Activated CD8-positive, alpha-beta T cell treated with anti-CD3 and anti-CD28 coated beads for 36 hours (primary cell): ENCODE results near the gene CDC34. TPM values are rescaled to one million over a fixed set of nuclear protein-coding genes. Genes with fewer than 3 reads are reported as not detected.
A peak's percentile ranks its signal among the peaks of the same experiment; 100 is the strongest.

ENCODE experiments used
- ATAC-seq: fragments of 200-7000 bp; cut with Tn5 transposase; one replicate; pipeline ENCODE4 v1.10.0; 2021; ENCODE audit warnings: mild to moderate bottlenecking, moderate library complexity
- CTCF ChIA-PET: fragments of 350-600 bp; sonication (Branson Sonifier 250); formaldehyde crosslinking; loops from one replicate; lab custom pipeline; 2021; ENCODE audit warnings: antibody characterized with exemption; lab: Charles Lee
- POLR2A ChIA-PET: fragments of 350-600 bp; sonication (Branson Sonifier 250); formaldehyde crosslinking; loops from one replicate; lab custom pipeline; 2021; ENCODE audit warnings: antibody characterized with exemption; lab: Charles Lee
- DNase-seq: peaks from one replicate; pipeline ENCODE4 v3.0.0-alpha.2; 2020
- H3K27ac Mint-ChIP-seq: one replicate; pipeline ENCODE4 v1.8.0; 2021; ENCODE audit warnings: mild to moderate bottlenecking, mixed read lengths
- H3K27me3 Mint-ChIP-seq: one replicate; pipeline ENCODE4 v1.8.0; 2021; ENCODE audit warnings: mixed read lengths
- H3K36me3 Mint-ChIP-seq: one replicate; pipeline ENCODE4 v1.8.0; 2021; ENCODE audit warnings: low read depth, mixed read lengths
- H3K4me1 Mint-ChIP-seq: one replicate; pipeline ENCODE4 v1.8.0; 2021; ENCODE audit warnings: low read depth, mixed read lengths
- H3K4me3 Mint-ChIP-seq: one replicate; pipeline ENCODE4 v1.8.0; 2021; ENCODE audit warnings: mild to moderate bottlenecking, moderate library complexity, mixed read lengths
- H3K9me3 Mint-ChIP-seq: one replicate; pipeline ENCODE4 v1.8.0; 2021; ENCODE audit warnings: mixed read lengths
- intact Hi-C: fragments of 100-400 bp; cut with micrococcal nuclease; formaldehyde crosslinking; loops from one replicate; pipeline ENCODE4 v1.10.0; 2022
- total RNA-seq, 2 experiments: library from RNA; stranded (reverse); gene quantifications; one replicate each; pipeline ENCODE4 v1.2.3, GENCODE V29; 2021
- TF ChIP-seq, protein P1 (sequence below): fragments of 200-600 bp; IDR thresholded peaks from one replicate; pipeline ENCODE4 v1.8.0; 2022; ENCODE audit warnings: antibody characterized with exemption, mild to moderate bottlenecking

Gene CDC34, protein sequence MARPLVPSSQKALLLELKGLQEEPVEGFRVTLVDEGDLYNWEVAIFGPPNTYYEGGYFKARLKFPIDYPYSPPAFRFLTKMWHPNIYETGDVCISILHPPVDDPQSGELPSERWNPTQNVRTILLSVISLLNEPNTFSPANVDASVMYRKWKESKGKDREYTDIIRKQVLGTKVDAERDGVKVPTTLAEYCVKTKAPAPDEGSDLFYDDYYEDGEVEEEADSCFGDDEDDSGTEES
- 10 to 100 TPM; 38.1 to 43.7 TPM for total RNA-seq

DNA sequence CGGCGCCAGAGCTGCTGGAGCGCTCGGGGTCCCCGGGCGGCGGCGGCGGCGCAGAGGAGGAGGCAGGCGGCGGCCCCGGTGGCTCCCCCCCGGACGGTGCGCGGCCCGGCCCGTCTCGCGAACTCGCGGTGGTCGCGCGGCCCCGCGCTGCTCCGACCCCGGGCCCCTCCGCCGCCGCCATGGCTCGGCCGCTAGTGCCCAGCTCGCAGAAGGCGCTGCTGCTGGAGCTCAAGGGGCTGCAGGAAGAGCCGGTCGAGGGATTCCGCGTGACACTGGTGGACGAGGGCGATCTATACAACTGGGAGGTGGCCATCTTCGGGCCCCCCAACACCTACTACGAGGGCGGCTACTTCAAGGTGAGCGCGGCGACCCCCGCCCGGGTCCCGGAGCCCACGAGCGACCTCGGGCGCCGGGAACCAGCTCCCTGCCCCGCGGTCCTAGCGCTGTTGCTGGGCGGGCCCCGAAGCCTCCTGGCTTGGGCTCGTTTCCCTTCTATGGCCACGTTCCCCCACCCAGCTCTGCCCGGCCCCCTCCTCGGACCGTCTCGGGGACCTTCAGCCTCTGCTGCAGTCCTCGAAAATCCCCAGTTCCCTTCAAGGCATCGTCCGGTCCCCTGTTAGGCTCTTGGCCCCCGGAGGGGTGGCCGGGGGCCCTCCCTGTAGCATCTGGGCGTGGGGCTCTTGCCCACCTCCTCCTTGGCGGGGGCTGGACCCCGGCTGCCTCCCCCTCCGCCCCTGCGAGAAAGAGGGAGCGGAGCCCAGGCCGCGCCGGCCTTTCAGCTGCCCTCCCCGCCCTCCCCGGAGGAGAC, at the start of gene CDC34:
CDC34 (plus strand) TSS at position 8 of the 808 bp plus-strand sequence; CDS start at position 180, 172 bp downstream.
- peak within 1 kb of the TSS; percentile 88 for H3K27ac Mint-ChIP-seq
- no peaks in the 10 kb centered on the region for H3K36me3 Mint-ChIP-seq
- peaks cover 20% of the 10 kb centered on the region for H3K4me1 Mint-ChIP-seq
- H3K9me3 Mint-ChIP-seq, result no peaks in the 10 kb centered on the region
- DNase-seq (no peak), ATAC-seq (peak; percentile 22)
- H3K4me3 Mint-ChIP-seq, result peak within 1 kb of the TSS; percentile 87
- TF ChIP-seq, protein P1, sequence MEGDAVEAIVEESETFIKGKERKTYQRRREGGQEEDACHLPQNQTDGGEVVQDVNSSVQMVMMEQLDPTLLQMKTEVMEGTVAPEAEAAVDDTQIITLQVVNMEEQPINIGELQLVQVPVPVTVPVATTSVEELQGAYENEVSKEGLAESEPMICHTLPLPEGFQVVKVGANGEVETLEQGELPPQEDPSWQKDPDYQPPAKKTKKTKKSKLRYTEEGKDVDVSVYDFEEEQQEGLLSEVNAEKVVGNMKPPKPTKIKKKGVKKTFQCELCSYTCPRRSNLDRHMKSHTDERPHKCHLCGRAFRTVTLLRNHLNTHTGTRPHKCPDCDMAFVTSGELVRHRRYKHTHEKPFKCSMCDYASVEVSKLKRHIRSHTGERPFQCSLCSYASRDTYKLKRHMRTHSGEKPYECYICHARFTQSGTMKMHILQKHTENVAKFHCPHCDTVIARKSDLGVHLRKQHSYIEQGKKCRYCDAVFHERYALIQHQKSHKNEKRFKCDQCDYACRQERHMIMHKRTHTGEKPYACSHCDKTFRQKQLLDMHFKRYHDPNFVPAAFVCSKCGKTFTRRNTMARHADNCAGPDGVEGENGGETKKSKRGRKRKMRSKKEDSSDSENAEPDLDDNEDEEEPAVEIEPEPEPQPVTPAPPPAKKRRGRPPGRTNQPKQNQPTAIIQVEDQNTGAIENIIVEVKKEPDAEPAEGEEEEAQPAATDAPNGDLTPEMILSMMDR, result no peak
- intact Hi-C loops, result no loop called here
- ChIA-PET POLR2A (interaction anchor here (0.5 to 2.6 kb wide), 6 partner anchors 11 to 1731 kb away, joined by 3 to 20 read pairs (median 6); partner anchors contain the start of gene BSG), CTCF (interaction anchor here (0.9 to 4.0 kb wide), 13 partner anchors 10 to 102 kb away, joined by 3 to 45 read pairs (median 5); partner anchors contain the start of genes BSG, POLRMT and TPGS1)
- H3K27me3 Mint-ChIP-seq, result no peaks in the 10 kb centered on the region

DNA sequence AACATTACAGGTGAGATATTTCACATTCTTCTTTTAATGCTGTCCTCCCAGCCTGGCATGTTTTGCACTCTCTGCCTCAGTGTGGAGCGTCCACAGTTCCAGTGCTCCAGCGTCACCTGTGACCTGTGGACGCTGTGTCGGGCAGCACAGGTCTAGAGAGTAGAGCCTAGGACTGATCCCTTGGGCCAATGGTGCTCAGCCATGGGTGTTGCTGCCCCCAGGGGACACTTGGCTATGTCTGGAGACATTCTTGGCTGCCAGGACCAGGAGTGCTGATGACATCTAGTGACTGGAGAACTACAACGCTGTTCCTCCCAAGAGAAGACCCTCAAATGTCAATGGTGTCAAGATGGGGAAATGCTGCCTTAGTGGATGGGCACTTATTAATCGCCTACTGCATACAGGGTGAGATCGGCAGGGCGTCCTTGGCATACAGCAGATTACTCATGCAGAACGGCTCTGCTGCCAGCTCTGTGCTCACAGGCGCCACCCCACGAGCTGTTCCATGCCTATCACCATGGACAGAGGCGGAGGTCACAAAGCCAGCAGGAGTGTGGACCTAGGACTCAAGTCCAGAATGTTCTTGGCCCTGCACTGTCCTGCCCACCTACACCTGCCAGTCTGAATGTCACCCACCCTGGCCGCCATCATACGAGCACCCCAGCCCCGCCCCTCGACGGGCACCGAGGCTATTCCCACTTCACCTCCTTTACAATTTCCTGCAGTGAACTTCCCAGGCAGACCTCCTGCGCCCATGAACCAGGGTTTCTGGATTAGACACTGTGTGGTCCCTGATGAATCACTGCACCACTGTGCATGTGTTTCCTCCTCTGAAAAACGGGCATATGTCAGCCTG, 49.1 kb upstream of the CDC34 start:
- POLR2A ChIA-PET, result no interaction called here
- no peak overlapping the region for H3K4me3 Mint-ChIP-seq
- CTCF ChIA-PET, result no interaction called here

DNA sequence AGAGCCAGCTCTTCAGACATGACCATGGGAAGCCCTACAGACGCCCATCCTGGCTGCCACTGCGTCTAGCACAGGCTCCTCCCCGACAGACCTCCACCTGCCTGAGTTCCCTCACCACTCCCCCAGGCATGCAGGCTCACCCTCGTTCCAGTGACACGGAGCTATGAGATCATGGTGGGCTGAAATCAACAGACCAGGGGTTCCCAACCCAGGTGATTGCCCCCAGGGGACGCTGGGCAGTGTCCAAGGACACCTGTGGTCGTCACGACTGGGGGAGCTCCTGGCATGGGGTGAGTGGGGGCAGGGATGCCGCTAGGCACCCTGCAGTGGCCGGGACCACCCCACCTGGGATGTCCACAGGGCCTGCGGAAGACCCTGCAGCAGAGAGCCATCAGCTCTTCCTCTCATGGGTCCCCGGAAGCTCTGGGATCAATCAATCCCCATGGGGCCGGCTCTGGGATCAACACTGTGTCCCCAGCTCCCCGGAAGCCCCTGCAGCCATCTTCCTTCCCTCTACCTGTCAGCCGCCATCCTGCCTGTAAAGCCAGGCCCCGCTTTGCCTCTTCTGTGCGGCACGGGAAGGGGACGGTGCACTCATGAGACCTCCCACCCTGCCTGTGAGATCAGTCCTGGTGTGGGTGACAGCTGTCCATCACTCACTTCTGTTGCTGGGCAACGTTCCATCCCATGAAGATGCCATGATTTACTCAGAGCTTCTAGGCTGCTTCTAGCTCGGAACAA, 48.1 kb upstream of the CDC34 start:
- POLR2A ChIA-PET, result no interaction called here
- Mint-ChIP-seq H3K4me3 (no peak overlapping the region), H3K36me3 (peaks cover 12% of the 10 kb centered on the region), H3K27me3 (peaks cover 16% of the 10 kb centered on the region), H3K4me1 (peaks cover 10% of the 10 kb centered on the region), H3K9me3 (peaks cover 19% of the 10 kb centered on the region), H3K27ac (no peak overlapping the region)
- TF ChIP-seq, protein P1, result no peak
- ATAC-seq (no peak), DNase-seq (no peak)
- intact Hi-C loops, result no loop called here
- CTCF ChIA-PET, result no interaction called here

More for the DNA sequence above, 49.1 kb upstream of the CDC34 start:
- no peak overlapping the region for H3K27ac Mint-ChIP-seq
- peaks cover 8% of the 10 kb centered on the region for H3K4me1 Mint-ChIP-seq
- TF ChIP-seq, protein P1, result no peak
- peaks cover 19% of the 10 kb centered on the region for H3K9me3 Mint-ChIP-seq
- DNase-seq, result no peak
- ATAC-seq, result no peak
- intact Hi-C loops, result no loop called here
- H3K27me3 Mint-ChIP-seq, result peaks cover 16% of the 10 kb centered on the region
- peaks cover 12% of the 10 kb centered on the region for H3K36me3 Mint-ChIP-seq

GRCh38 chr19:484494-484893, 47.1 kb upstream of the CDC34 start:
- Mint-ChIP-seq H3K27me3 (peaks cover 16% of the 10 kb centered on the region), H3K4me3 (no peak overlapping the region), H3K27ac (no peak overlapping the region), H3K36me3 (peaks cover 12% of the 10 kb centered on the region), H3K9me3 (peaks cover 19% of the 10 kb centered on the region), H3K4me1 (peaks cover 10% of the 10 kb centered on the region)
- DNase-seq (no peak), ATAC-seq (no peak)
- CTCF ChIA-PET, result no interaction called here
- intact Hi-C loops, result no loop called here
- TF ChIP-seq, protein P1, result no peak
- POLR2A ChIA-PET, result no interaction called here
